ENCODE data around the gene STARD9. TPM values are rescaled to one million over a fixed set of nuclear protein-coding genes. Genes with fewer than 3 reads are reported as not detected.
"Not testable (repeated sequence)": the region's sequence is repeated elsewhere in the genome, so short reads cannot be mapped to it uniquely, and the experiment has no call there.

The STARD9 gene
- total RNA-seq, 2 experiments from 2014 or later = 2.8 to 4.6 TPM

DNA sequence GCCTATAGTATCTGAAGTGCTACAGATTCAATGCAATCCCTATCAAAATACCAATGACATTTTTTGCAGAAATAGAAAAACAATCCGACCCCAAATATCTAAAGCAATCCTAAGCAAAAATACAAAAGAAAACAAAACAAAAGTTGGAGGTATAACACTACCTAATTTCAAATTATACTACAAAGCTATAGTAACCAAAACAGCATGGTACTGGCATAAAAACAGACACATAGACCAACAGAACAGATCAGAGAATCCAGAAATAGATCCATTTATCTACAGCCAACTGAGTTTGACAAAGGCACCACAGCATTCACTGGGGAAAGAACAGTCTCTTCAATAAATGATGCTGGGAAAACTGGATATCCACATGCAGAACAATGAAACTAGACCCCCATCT lies 185.4 kb downstream of the STARD9 start:
- peaks cover 19% of the 10 kb centered on the region for H3K9me3 Mint-ChIP-seq
- intact Hi-C loops (cut with DNase I, micrococcal nuclease) = no loop called here
- CTCF ChIA-PET = no interaction called here
- Histone ChIP-seq H3K27me3 (ENCODE audit: control insufficient read depth in 1 of 2, insufficient read depth in 2 of 2, low read length in 2 of 2) (no peaks in the 10 kb centered on the region), H3K9me3 (ENCODE audit: control insufficient read depth in 1 of 2, insufficient read depth in 1 of 2, low read length in 2 of 2) (peaks cover 14 to 16% of the 10 kb centered on the region in 2 experiments), H3K27ac (ENCODE audit: low read depth in 1 of 2, low read length in 2 of 2) (no peak overlapping the region), H3K4me1 (ENCODE audit: insufficient read depth, low read length) (peaks cover 4% of the 10 kb centered on the region), H3K36me3 (ENCODE audit: insufficient read depth, low read length) (no peaks in the 10 kb centered on the region), H3K4me3 (ENCODE audit: low read length) (no peak overlapping the region)
- H3K27ac Mint-ChIP-seq = no peak overlapping the region
- POLR2A ChIA-PET = no interaction called here
- H3K27me3 Mint-ChIP-seq = no peaks in the 10 kb centered on the region
- ATAC-seq (ENCODE audit: poor library complexity) = no peak
- TF ChIP-seq, protein P1, sequence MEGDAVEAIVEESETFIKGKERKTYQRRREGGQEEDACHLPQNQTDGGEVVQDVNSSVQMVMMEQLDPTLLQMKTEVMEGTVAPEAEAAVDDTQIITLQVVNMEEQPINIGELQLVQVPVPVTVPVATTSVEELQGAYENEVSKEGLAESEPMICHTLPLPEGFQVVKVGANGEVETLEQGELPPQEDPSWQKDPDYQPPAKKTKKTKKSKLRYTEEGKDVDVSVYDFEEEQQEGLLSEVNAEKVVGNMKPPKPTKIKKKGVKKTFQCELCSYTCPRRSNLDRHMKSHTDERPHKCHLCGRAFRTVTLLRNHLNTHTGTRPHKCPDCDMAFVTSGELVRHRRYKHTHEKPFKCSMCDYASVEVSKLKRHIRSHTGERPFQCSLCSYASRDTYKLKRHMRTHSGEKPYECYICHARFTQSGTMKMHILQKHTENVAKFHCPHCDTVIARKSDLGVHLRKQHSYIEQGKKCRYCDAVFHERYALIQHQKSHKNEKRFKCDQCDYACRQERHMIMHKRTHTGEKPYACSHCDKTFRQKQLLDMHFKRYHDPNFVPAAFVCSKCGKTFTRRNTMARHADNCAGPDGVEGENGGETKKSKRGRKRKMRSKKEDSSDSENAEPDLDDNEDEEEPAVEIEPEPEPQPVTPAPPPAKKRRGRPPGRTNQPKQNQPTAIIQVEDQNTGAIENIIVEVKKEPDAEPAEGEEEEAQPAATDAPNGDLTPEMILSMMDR (IDR thresholded peaks at IDR 0.05) = no peak
- peaks cover 61% of the 10 kb centered on the region for H3K36me3 Mint-ChIP-seq (ENCODE audit: low read depth)
- peaks cover 7% of the 10 kb centered on the region for H3K4me1 Mint-ChIP-seq (ENCODE audit: low read depth)
- H3K4me3 Mint-ChIP-seq = no peak overlapping the region
- no peak for DNase-seq

DNA sequence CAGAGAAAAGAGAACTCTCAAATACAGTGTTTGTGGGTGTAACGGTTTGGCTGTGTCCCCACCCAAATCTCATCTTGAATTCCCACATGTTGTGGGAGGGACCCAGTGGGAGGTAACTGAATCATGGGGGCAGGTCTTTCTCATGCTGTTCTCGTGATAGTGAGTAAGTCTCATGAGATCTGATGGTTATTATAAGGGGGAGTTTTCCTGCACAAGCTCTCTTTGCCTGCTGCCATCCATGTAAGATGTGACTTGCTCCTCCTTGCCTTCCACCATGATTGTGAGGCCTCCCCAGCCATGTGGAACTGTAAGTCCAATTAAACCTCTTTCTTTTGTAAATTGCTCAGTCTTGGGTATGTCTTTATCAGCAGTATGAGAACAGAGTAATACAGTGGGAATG lies 186.4 kb downstream of the STARD9 start:
- Mint-ChIP-seq H3K9me3 (peaks cover 20% of the 10 kb centered on the region), H3K36me3 (ENCODE audit: low read depth) (peaks cover 72% of the 10 kb centered on the region)
- H3K4me3 Mint-ChIP-seq; H3K27ac Mint-ChIP-seq; H3K27ac ChIP-seq (ENCODE audit: low read depth in 1 of 2, low read length in 2 of 2); POLR2A ChIA-PET; intact Hi-C loops (cut with DNase I, micrococcal nuclease); ATAC-seq (ENCODE audit: poor library complexity); H3K36me3 ChIP-seq (ENCODE audit: insufficient read depth, low read length); H3K4me1 Mint-ChIP-seq (ENCODE audit: low read depth); DNase-seq; CTCF ChIA-PET; H3K27me3 ChIP-seq (ENCODE audit: control insufficient read depth in 1 of 2, insufficient read depth in 2 of 2, low read length in 2 of 2); H3K4me1 ChIP-seq (ENCODE audit: insufficient read depth, low read length); H3K27me3 Mint-ChIP-seq; H3K4me3 ChIP-seq (ENCODE audit: low read length): not testable (repeated sequence)
- H3K9me3 ChIP-seq (ENCODE audit: control insufficient read depth in 1 of 2, insufficient read depth in 1 of 2, low read length in 2 of 2) = peaks cover 14 to 16% of the 10 kb centered on the region in 2 experiments

DNA sequence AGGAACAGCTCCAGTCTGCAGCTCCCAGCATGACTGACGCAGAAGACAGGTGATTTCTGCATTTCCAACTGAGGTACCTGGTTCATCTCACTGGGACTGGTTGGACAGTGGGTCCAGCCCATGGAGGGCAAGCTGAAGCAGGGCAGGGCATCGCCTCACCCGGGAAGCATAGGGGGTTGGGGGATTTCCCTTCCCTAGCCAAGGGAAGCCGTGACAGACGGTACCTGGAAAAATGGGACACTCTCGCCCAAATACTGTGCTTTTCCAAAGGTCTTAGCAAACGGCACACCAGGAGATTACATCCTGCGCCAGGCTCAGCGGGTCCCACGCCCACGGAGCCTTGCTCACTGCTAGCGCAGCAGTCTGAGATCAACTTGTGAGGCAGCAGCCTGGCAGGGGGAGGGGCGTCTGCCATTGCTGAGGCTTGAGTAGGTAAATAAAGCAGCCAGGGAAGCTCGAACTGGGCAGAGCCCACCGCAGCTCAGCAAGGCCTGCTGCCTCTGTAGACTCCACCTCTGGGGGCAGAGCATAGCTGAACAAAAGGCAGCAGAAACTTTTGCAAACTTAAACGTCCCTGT lies 188.8 kb downstream of the STARD9 start:
- H3K27ac ChIP-seq (ENCODE audit: low read depth in 1 of 2, low read length in 2 of 2); H3K4me3 Mint-ChIP-seq; H3K4me1 ChIP-seq (ENCODE audit: insufficient read depth, low read length); DNase-seq; H3K4me3 ChIP-seq (ENCODE audit: low read length); ATAC-seq (ENCODE audit: poor library complexity); intact Hi-C loops (cut with DNase I, micrococcal nuclease); H3K27me3 Mint-ChIP-seq; POLR2A ChIA-PET; H3K27me3 ChIP-seq (ENCODE audit: control insufficient read depth in 1 of 2, insufficient read depth in 2 of 2, low read length in 2 of 2); CTCF ChIA-PET; H3K4me1 Mint-ChIP-seq (ENCODE audit: low read depth); H3K36me3 ChIP-seq (ENCODE audit: insufficient read depth, low read length); H3K27ac Mint-ChIP-seq: not testable (repeated sequence)
- peaks cover 20% of the 10 kb centered on the region for H3K9me3 Mint-ChIP-seq
- H3K9me3 ChIP-seq (ENCODE audit: control insufficient read depth in 1 of 2, insufficient read depth in 1 of 2, low read length in 2 of 2) = peaks cover 12 to 16% of the 10 kb centered on the region in 2 experiments
- peaks cover 95% of the 10 kb centered on the region for H3K36me3 Mint-ChIP-seq (ENCODE audit: low read depth)

DNA sequence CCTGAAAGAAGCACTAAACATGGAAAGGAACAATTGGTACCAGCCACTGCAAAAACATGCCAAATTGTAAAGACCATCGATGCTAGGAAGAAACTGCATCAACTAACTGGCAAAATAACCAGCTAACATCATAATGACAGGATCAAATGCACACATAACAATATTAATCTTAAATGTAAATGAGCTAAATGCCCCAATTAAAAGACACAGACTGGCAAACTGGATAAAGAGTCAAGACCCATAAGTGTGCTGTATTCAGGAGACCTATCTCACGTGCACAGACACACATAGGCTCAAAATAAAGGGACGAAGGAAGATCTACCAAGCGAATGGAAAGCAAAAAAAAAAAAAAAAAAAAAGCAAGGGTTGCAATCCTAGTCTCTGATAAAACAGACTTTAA lies 190.7 kb downstream of the STARD9 start:
- CTCF ChIA-PET = interaction anchor here (0.7 kb wide), 1 partner anchor 160 kb away, joined by 3 read pairs; no protein-coding TSS in a partner anchor
- H3K36me3 ChIP-seq (ENCODE audit: insufficient read depth, low read length); ATAC-seq (ENCODE audit: poor library complexity); H3K4me3 Mint-ChIP-seq; H3K27ac Mint-ChIP-seq; H3K9me3 ChIP-seq (ENCODE audit: control insufficient read depth in 1 of 2, insufficient read depth in 1 of 2, low read length in 2 of 2); H3K4me1 Mint-ChIP-seq (ENCODE audit: low read depth); H3K27me3 ChIP-seq (ENCODE audit: control insufficient read depth in 1 of 2, insufficient read depth in 2 of 2, low read length in 2 of 2); POLR2A ChIA-PET; H3K4me3 ChIP-seq (ENCODE audit: low read length); H3K27me3 Mint-ChIP-seq; H3K4me1 ChIP-seq (ENCODE audit: insufficient read depth, low read length); DNase-seq; H3K27ac ChIP-seq (ENCODE audit: low read depth in 1 of 2, low read length in 2 of 2); intact Hi-C loops (cut with DNase I, micrococcal nuclease): not testable (repeated sequence)
- Mint-ChIP-seq H3K9me3 (peaks cover 16% of the 10 kb centered on the region), H3K36me3 (ENCODE audit: low read depth) (peaks cover 95% of the 10 kb centered on the region)

Other genes with a start within 250 kb of the STARD9 start
- 1 to 10 TPM; 8.2 to 8.7 TPM for gene CAPN3, start 216.1 kb upstream of the STARD9 start, total RNA-seq
- 10 to 100 TPM; 30.9 to 31.4 TPM for gene ZNF106, start 84.5 kb upstream of the STARD9 start, total RNA-seq
- gene SNAP23, start 80.0 kb upstream of the STARD9 start, total RNA-seq = 10 to 100 TPM; 37.4 to 40.1 TPM
- gene LRRC57, start 26.8 kb upstream of the STARD9 start, total RNA-seq = 10 to 100 TPM; 25.8 to 29.6 TPM
- gene HAUS2, start 26.8 kb upstream of the STARD9 start, total RNA-seq = 10 to 100 TPM; 23.0 to 28.2 TPM
- 10 to 100 TPM; 23.2 to 24.7 TPM for gene CDAN1, start 161.5 kb downstream of the STARD9 start, total RNA-seq

Measured in CD4-positive, alpha-beta T cell (primary cell).